ENCODE results near the gene PA2G4.
A peak's percentile ranks its signal among the peaks of the same experiment; 100 is the strongest.

PA2G4 gene

DNA sequence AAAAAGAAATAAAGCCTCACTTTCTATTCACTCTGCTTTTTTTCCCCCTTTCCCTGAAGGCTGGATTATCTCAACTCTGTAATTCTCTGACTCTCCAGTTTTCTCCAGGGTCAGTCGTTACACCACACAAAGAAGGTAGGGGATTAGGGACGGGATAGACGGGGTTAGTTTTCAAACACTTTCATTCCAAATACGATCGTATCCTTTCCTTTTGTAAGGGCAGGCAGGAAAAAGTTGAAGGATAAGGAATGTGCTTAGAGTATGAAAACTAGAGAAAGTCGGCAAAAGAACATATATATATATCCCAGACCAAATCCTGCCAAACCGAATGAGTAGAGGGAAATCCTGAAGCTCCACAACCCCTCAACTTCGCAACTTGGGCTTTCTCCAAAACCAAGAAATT, 23.1 kb downstream of the PA2G4 start:
- DNase-seq = no peak

DNA sequence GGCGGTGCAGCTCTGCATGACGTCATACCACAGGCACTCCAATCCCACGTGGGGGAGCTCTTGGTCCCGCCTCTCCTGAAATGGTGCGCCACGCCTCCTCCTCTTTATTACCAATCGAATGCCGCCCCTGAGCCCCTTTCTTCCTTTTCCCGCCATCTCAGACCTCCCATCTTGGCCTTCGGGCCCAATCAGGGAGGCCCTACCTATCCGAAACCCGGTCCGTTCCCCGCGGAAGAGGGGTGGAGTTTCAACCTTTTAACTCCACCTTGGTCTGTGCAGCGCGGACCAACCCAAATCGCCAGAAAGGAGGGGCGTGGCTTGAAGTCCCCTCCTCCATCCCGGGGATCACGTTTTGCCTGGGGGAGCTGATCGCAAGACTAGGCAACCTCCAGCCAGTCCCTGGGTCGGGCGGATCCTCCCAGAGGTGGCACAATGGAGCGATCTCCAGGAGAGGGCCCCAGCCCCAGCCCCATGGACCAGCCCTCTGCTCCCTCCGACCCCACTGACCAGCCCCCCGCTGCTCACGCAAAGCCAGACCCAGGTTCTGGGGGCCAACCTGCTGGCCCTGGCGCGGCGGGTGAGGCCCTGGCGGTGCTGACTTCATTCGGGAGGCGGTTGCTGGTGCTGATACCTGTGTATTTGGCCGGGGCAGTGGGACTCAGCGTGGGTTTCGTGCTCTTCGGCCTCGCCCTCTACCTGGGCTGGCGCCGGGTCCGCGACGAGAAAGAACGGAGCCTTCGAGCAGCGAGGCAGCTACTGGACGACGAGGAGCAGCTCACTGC, 23.7 kb downstream of the PA2G4 start, which contains the start of gene ESYT1:
Gene ESYT1, plus strand, starts transcription at position 380 of the 782 bp plus-strand sequence. Its CDS starts 53 bp downstream, at position 433.
- DNase-seq = peak; percentile 99

DNA sequence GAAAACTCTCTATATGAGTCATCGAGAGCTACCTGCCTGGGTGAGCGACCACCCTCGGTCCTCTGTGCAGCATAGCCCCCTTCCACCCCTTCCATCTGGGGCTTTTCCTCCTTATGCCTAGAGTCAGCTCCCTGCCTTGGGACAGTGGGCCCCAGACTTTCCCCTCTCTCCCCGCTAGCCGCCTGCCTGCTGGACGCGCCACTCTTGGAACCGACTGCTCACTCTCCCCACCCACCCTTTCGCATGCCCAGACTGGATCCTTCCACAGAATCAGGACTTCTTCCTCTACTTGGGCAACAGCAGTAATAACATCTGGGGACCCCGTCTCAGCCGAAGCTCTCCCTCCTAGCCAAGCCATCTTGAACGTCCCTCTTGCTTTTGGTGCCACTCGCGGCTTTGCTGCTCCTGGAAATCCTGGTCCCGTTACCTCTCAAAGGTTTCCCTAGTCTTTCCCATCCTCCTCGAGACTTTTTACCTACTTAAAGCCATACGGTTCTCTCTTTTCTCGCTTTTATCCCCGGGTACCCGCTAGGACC, 24.4 kb downstream of the PA2G4 start:
- peak; percentile 62 for DNase-seq

DNA sequence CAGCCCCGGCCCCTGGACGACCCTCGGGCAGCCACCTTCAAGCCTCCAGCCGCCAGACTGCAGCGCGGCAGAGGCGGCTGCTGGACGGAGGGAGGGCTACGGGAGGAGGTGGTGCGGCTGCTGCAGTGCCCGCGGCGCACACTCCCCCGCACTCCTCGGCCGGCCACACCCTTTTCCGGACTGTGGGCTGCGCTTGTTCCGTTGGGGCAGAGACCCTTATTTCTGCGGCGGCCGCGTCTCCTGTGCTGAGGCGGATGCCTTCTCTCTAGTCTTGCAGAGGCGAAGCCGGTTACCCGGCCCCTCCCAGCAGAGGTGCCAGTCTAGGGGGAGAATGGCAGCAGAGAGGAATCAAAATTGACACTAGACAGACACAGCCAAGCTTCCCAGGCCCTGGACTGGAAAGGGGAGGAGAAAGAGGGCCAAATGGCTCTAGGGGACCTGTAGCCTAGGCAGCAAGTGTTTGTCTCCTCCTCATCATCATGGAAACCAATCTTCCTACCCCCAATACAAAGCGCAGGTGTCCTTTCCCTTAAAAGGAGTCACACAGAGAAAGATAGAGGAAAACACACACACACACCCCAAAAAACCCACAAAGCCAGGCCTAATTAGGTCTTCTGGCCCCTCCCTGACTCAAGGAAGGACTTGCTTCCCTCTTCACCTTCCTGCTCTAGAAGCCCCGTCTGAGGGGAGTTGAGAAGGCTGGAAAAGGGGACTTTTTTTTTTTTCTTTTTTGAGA, 25.0 kb downstream of the PA2G4 start:
- DNase-seq = peak; percentile 77

DNA sequence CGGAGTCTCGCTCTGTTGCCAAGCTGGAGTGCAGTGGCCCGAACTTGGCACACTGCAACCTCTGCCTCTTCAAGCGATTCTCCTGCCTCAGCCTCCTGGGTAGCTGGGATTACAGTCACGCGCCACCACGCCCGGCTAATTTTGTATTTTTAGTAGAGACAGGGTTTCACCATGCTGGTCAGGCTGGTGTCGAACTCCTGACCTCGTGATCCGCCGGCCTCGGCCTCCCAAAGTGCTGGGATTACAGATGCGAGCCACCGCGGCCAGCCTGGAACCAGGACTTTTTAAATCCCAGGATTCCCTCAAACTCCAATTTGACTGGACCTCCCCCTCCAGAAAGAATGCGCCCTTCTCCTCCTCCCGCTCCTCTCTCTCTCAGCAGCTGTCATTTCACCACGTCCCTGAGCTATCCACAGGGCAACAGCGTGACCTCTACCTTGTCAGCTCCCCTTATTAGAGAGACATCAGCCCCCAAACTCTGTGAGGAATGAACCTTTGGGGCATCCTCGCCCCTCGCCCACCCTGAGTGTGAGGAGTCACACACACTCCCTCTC, 25.7 kb downstream of the PA2G4 start:
- DNase-seq = no peak

DNA sequence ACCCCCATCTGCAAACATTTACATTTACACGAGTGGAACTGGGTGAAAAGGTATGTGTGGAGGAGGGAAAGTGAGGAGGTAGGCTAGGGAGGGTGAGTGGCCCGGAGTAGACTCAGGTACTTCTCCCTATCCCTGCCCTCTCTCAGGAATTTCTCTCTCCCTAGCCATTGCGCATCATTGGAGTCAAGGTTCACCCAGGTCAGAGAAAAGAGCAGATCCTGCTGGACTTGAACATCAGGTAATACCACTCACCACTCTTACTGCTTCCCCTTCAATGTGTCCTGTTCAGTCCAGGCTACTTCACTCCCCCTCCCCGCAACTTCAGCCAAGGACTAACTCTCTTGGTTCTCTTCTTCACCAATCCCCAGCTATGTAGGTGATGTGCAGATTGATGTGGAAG, 26.5 kb downstream of the PA2G4 start:
- no peak for DNase-seq

DNA sequence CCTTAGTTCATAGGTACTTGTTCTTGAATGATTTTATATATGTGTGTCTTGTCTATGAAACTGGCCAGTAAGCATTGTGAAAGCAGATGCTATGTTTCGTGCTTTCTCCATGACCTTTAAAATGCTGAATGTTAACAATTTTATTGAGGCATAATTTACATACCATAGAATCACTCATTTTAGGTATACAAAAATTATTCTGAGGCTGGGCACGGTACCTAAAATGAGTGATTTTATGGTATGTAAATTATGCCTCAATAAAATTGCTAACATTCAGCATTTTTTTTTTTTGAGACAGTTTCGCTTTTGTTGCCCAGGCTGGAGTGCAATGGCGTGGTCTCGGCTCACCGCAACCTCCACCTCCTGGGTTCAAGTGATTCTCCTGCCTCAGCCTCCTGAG, 30.5 kb downstream of the PA2G4 start:
- no peak for DNase-seq

DNA sequence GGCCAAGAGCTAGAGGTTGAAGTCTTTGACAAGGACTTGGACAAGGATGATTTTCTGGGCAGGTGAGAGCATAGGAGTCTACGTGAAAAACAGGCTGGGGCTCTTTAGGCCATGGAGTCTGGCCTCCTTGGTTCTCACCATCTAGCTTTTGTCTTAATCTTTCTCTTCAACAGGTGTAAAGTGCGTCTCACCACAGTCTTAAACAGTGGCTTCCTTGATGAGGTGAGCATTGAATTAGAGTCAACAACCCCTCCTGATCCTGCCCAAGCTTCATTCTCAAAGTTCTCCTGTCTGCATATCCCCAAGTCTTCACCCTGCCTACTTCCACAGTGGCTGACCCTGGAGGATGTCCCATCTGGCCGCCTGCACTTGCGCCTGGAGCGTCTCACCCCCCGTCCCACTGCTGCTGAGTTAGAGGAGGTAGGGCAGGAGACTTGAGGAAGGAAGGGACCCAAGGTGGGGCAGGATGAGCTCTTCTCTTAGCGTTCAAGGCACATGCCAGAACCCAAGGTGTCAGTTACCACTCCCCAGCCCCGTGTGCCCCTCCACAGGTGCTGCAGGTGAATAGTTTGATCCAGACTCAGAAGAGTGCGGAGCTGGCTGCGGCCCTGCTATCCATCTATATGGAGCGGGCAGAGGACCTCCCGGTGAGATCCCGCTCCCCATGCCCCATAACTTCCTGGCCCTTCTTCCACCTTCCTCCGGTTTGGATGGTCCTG, 33.7 kb downstream of the PA2G4 start:
- no peak for DNase-seq

DNA sequence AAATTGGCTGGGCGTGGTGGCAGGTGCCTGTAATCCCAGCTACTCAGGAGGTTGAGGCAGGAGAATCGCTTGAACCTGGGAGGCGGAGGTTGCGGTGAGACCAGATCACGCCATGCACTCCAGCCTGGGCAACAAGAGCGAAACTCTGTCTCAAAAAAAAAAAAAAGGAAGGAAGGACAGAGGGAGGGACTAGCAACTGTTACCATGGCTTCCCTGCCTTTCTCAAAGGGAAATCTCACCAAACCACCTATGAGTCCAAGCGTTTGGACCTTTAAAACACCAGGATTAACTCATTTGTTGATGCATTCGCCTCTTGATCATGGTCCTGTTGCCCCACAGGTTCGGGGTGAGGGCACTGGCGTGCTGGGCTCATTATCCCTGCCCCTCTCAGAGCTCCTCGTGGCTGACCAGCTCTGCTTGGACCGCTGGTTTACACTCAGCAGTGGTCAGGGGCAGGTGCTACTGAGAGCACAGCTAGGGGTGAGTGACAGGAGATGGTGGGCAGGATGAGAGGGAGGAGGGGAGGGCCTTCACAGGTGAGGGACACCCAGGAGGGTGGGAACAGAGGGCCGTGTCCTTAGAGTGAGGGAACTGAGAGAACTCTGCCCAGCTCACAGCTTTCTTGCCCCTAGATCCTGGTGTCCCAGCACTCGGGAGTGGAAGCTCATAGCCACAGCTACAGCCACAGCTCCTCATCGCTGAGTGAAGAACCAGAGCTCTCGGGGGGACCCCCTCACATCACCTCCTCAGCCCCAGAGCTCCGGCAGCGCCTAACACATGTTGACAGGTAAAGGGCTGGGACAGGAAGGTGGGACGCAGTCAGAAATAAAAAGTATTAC, 37.8 kb downstream of the PA2G4 start:
- DNase-seq = no peak

DNA sequence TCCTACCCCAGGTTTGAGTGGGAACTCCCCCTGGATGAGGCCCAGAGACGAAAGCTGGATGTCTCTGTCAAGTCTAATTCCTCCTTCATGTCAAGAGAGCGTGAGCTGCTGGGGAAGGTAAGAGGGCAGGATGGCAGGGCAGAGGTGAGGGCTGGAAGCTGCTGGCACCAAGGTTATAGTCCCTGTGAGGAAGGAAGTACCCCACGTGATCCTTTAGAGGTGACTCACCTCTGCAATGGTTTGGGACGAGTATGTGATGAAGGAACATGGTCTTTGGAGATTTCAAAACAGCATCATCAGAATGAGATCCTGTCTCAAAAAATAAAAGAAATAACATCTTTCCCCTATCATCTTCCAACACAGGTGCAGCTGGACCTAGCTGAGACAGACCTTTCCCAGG, 38.9 kb downstream of the PA2G4 start:
- DNase-seq = no peak

DNA sequence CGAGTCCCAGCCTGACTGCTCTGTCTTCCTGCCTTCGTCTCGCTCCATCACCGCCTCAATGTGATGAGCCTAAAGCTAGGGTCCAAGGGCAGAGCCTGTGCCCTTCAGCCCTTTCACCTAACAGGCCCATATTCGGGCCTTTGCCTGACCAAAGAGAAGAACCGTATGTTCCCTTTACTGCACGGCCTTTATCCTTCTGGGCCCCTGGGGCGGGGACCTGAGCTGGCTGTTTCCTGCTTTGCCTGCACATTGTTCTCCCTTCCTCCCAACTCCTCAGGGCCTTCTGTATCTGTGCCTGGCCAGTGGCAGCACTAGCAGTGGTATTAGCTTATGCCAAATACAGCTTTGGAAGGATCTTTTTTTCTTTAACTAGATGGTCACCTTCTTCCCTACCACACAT, 39.5 kb downstream of the PA2G4 start:
- no peak for DNase-seq

DNA sequence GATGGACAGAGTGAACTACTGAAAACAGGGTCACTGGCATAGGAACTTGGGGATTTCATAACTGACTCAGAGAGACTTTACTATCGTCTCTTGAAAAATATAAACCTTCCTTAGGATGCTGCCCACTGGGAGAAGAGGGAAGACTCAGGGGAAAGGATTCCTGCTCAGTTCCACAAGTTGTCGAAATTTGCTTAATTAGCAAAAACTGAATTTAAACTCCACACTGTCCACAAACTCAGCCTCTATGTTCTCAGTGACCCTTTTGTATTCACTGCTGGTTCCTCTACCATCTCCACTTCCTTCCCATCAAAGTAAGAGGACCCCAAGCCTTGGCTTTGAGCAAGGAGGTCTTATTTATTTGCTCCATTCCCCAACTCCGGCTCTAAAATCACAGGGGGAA, 40.9 kb downstream of the PA2G4 start:
- DNase-seq = no peak

DNA sequence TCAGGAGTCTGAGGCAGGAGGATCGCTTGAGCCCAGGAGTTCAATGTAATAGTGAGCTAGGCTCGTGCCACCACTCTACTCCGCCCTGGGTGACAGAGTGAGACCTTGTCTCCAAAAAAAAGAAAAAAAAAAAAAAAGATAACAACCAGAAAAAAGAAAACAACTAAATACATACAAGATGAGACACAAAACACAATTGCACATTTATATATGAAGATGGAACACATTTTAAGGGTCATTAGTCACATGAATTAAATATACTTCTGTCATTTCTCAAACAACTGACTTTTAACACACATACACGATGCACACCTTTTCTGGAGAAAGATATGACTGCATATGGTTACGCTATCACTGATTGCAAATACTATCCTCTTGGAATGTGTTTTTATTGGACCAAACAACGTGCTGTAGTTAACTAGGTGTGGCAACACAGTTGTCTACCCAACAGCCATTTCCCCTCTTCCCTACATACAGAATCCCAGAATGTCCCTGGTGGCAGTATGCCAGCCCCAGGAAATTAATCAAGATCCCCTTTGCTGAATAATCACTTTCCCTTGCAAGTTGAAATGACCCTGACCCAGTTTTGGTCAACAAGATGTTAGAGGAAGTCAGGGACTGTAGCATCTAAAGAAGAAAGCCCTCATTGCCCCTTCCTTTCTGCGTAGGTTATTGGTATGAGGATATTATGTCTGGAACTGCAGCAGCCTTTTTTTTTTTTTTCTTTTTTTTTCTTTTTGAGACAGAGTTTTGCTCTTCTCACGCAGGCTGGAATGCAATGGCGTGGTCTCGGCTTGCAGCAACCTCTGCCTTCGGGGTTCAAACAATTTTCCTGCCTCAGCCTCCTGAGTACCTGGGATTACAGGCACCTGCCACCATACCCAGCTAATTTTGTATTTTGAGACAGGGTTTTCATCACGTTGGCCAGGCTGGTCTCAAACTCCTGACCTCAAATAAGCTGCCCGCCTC, 42.4 kb downstream of the PA2G4 start:
- DNase-seq = no peak

DNA sequence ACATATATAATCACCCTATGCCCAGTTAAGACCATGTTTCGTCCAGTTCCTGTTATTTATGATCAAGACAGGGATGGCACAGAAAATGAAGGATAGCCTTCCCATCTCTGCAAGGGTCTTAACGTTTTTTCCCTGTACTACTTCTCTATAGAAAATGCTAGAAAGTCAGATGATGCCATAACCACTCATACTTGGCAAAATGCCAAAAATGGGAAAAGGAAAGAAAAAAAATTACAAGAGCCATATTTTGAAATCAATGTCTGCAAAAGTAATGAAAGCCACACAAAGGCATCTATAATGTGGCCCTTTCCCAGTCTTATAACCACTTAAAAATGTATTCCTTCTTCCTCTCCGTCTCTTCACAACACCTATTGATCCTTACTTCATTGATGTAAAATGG, 46.2 kb downstream of the PA2G4 start:
- no peak for DNase-seq

DNA sequence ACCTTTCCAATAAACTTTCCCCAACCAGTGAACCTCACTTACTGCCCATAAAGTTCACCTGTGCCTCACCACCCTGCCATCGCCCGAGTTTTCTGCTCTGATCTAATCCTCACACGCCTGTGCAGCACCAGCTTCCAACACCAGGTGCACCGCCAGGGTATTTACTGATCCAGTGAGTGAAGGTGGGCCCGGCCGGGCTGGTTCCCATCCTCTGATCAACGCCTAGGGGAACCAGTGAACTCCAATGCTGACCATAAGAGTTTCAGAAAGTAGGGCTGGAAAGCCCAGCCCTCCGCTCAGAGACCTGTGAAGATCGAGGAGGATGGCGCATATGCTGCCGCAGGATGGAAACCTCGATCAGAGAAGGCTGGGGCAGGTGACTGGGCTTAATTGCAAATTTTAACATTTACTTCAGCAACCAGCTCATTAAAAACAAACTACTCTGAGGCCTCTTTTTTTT, 47.3 kb downstream of the PA2G4 start:
- DNase-seq = peak; percentile 54

DNA sequence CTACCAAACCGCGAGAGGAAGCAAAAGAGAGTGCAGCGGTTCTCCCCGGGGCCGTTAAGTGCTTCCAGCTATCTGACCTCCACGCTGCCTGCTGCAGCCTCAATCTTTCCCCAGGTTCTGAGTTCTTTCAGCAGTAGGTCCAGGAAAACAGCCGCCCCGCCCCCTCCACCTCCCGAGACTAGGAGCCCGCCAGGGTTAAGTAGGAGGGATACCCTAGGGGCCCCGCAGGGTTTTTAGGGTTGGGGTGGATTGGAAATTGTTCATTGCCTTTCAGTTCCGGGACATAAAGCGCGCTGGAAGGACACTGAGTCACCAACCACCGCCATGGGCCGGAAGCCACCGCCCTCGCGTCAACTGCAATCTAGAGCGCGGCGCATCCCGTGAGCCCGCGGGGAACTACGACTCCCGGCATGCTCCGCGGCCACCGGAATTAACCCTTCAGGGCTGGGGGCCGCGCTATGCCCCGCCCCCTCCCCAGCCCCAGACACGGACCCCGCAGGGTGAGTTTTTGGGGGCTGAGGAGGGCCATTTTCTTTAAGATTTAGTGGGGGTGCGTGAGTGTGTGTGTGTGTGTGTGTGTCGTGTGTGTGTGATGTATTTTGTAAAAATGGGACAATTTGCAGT, 47.9 kb downstream of the PA2G4 start, which contains the start of gene MYL6B:
Gene MYL6B, plus strand, starts transcription at position 456 of the 624 bp plus-strand sequence. CDS start 1,332 bp downstream, outside the sequence.
- DNase-seq = peak; percentile 96

DNA sequence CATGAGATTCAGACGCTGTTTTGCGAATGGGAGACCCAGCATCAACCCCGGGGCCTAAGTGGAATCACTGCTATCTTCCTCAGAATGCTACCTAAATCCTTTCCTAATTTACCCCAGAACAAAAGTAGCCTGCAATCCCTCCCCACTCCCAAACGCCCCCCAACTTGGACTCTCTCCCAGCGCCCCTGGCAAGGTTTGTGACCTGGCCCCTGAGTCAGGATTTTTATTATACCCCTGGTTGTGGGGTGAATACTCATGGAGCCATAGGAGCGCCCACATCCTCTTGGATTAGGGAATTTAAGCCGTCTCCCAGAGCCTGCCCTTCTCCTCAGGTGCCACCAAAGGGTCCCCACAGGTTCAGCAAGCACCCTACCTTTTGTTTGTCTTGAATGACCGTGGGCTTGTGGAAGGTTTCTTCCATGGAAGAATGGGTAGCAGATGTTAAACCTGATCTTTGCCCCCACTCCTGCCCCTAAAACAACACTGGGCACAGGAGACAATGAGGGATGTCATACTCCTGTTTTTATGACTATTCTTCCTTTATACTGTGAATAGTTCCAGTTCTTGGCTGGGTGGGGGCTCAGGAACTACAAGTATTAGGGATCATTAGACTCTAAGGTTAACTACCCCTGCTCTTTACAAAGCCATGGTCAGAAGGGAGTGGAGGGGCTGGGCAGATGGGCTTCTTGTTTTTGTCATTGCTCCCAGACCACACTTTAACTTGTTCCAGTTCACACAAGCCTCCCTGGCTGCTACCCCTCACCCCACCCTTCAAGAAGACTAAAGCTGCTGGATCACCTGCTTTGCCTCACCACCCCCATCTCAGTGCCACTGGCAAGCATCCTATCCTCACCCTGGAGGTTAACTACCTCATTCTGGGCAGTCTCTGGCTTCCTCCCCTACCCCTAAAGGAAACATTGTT, 48.7 kb downstream of the PA2G4 start:
- no peak for DNase-seq

DNA sequence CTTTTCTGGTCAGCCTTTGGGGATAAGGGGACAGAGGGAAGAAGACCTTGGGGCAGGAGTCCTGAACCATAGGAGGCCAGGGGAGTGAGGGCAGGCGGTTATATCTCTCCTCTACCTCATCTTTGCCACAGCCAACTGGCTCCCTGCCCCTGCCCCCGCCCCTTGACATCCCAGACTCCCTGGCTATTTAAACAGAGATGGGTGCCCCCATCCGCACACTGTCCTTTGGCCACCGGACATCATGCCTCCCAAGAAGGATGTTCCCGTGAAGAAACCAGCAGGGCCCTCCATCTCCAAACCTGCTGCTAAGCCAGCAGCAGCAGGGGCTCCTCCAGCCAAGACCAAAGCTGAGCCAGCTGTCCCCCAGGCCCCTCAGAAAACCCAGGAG, 49.3 kb downstream of the PA2G4 start:
- no peak for DNase-seq

DNA sequence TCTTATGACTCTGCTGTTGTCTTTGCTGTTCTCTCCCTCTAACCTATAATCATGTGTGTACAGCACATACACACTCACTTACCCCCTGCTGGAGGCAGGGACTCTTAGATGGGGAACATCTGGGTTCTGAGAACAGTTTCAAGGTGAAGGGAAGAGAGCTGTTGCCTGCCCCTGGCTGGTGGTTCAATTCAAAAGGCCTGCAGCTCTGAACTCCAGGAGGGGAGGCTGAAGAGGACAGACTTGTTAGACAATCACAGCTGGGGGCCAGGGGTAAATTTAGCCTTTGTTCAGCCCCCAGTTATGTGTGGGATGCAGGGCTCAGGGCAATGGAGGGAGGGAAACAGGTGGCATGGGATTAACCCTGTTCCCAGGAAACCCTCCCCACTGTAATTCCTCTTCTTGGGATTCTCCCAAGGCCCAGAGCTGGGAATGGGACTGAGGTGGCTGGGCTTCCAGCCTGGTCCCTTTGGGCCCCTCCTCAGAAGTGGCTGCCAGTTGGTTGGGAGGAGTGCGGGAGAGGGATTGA, 50.0 kb downstream of the PA2G4 start:
- DNase-seq = peak; percentile 46

Measured in femur (tissue), 1 donor.